ENCODE measurements around the gene PDIK1L. TPM values are rescaled to one million over a fixed set of nuclear protein-coding genes. Genes with fewer than 3 reads are reported as not detected.

PDIK1L gene
- total RNA-seq, 1 experiment from 2014 or later, result 5.6 TPM

GRCh38 chr1:26160527-26161414 lies 49.1 kb downstream of the PDIK1L start:
- Mint-ChIP-seq H3K4me1 (peaks cover 48 to 56% of the 10 kb centered on the region in 2 experiments), H3K9me3 (peaks cover 0 to 4% of the 10 kb centered on the region in 2 experiments; a peak in 1 of 5 replicates), H3K27me3 (ENCODE audit: low read depth) (peaks cover 93% of the 10 kb centered on the region), H3K36me3 (ENCODE audit: insufficient read depth in 1 of 3, low read depth in 3 of 3) (no peaks in the 10 kb centered on the region), H3K27ac (peak overlapping the region in 1 of 3 experiments; percentile 74; a peak in 1 of 7 replicates), H3K4me3 (peak overlapping the region; percentile 49 to 71)
- Histone ChIP-seq H3K27ac (ENCODE audit: insufficient read length, low read depth, low read length) (no peak overlapping the region), H4K5ac (ENCODE audit: insufficient read length, low read depth, low read length) (no peak overlapping the region), H3K9ac (ENCODE audit: extremely low read depth, insufficient read length, low read length) (no peak overlapping the region), H3K56ac (ENCODE audit: insufficient read length, low read depth, low read length) (no peak overlapping the region), H2AK5ac (ENCODE audit: insufficient read length, low read length) (no peak overlapping the region), H3T11ph (ENCODE audit: low read length) (no peak overlapping the region), H3K23ac (ENCODE audit: insufficient read length, low read depth, low read length) (no peak overlapping the region), H4K20me1 (ENCODE audit: control insufficient read depth, insufficient read depth, insufficient read length) (no peaks in the 10 kb centered on the region), H2BK5ac (ENCODE audit: insufficient read length, low read length) (no peak overlapping the region), H2BK20ac (ENCODE audit: low read depth, low read length, poor library complexity, severe bottlenecking) (no peak overlapping the region), H3K79me2 (ENCODE audit: insufficient read depth, low read length) (no peaks in the 10 kb centered on the region), H4K91ac (ENCODE audit: insufficient read length, low read depth, low read length) (no peak overlapping the region), H2BK120ac (ENCODE audit: low read depth, low read length, poor library complexity, severe bottlenecking) (no peak overlapping the region), H2BK12ac (ENCODE audit: insufficient read length, low read depth, low read length) (no peak overlapping the region), H2BK15ac (ENCODE audit: low read depth, low read length) (no peak overlapping the region), H4K8ac (replicated peaks; ENCODE audit: insufficient read length, low read depth, low read length) (no peak overlapping the region), H3K4me1 (ENCODE audit: insufficient read depth, low read length) (peaks cover 11% of the 10 kb centered on the region; the same call in 1 of the 2 replicates), H3K27me3 (ENCODE audit: insufficient read depth, low read length) (peaks cover 39% of the 10 kb centered on the region; the same call in 1 of the 2 replicates), H3K4me2 (ENCODE audit: insufficient read depth, insufficient read length, low read length) (peak overlapping the region; percentile 46), H3K23me2 (ENCODE audit: insufficient read length, low read depth, low read length, poor library complexity, severe bottlenecking) (peaks cover 24% of the 10 kb centered on the region), H3K9me3 (ENCODE audit: control insufficient read depth, low read depth, low read length) (no peaks in the 10 kb centered on the region), H2AFZ (ENCODE audit: low read length) (no peak overlapping the region), H3K4ac (ENCODE audit: low read depth, low read length) (no peak overlapping the region), H3K79me1 (ENCODE audit: insufficient read depth, low read depth, low read length, poor library complexity, severe bottlenecking) (no peaks in the 10 kb centered on the region), H3K18ac (ENCODE audit: insufficient read length, low read depth, low read length) (no peak overlapping the region), H3K14ac (ENCODE audit: insufficient read depth, low read length) (no peak overlapping the region)
- no peak for TF ChIP-seq CTCF (conservative IDR thresholded peaks at IDR 0.05)
- no peak for DNase-seq
- no CpG with 5 or more reads among the region's 18 CpGs for WGBS (ENCODE audit: extremely low coverage, insufficient read length, low lambda C conversion rate)
